DND-41 (cell line): ENCODE data around the gene TFB1M.

Experiments used
- EZH2 ChIP-seq: IDR thresholded peaks from 3 replicates; pipeline ENCODE4 v1.6.1; 2012; ENCODE audit warnings: borderline replicate concordance, low read depth, mild to moderate bottlenecking, moderate library complexity, low read length, inconsistent platforms; ENCODE audit not compliant: severe bottlenecking
- TF ChIP-seq, protein P1 (sequence below): IDR thresholded peaks from 2 replicates; pipeline ENCODE4 v1.5.1; 2012; ENCODE audit warnings: borderline replicate concordance, low read length, moderate library complexity, mild to moderate bottlenecking; ENCODE audit not compliant: poor library complexity, severe bottlenecking; ENCODE audit errors: extremely low read depth

- TF ChIP-seq, protein P1, sequence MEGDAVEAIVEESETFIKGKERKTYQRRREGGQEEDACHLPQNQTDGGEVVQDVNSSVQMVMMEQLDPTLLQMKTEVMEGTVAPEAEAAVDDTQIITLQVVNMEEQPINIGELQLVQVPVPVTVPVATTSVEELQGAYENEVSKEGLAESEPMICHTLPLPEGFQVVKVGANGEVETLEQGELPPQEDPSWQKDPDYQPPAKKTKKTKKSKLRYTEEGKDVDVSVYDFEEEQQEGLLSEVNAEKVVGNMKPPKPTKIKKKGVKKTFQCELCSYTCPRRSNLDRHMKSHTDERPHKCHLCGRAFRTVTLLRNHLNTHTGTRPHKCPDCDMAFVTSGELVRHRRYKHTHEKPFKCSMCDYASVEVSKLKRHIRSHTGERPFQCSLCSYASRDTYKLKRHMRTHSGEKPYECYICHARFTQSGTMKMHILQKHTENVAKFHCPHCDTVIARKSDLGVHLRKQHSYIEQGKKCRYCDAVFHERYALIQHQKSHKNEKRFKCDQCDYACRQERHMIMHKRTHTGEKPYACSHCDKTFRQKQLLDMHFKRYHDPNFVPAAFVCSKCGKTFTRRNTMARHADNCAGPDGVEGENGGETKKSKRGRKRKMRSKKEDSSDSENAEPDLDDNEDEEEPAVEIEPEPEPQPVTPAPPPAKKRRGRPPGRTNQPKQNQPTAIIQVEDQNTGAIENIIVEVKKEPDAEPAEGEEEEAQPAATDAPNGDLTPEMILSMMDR = no peak
- TF ChIP-seq EZH2 = no peak
Observed at GRCh38 chr6:155274106-155274505, 40.2 kb downstream of the TFB1M start.
